OCI-LY7 (cell line): Measurements from ENCODE around the gene SPOCK1. TPM values are rescaled to one million over a fixed set of nuclear protein-coding genes. Genes with fewer than 3 reads are reported as not detected.

Experiments used
- BruUV-seq: library from RNA; stranded (reverse); fragments of 400-500 nt; replicated peaks from 2 replicates; lab custom pipeline; 2021; lab: Mats Ljungman, UMichigan
- CTCF ChIA-PET: fragments of 300-600 bp; sonication (Branson Sonifier 250); formaldehyde crosslinking; loops from one replicate; lab custom pipeline; 2022; ENCODE audit warnings: antibody characterized with exemption; ENCODE audit not compliant: unreplicated experiment; lab: Charles Lee
- POLR2A ChIA-PET: fragments of 300-600 bp; sonication (Branson Sonifier 250); formaldehyde crosslinking; loops from one replicate; lab custom pipeline; 2022; ENCODE audit warnings: antibody characterized with exemption; lab: Charles Lee
- DNase-seq: peaks from one replicate; pipeline ENCODE4 v3.0.0-alpha.2; 2015; ENCODE audit warnings: low spot score
- H2AFZ ChIP-seq: fragments of 200-600 bp; sonication (generic), shearing (Covaris generic); 2 replicates; pipeline ENCODE4 v1.6.1; 2014; ENCODE audit warnings: mild to moderate bottlenecking, antibody characterized with exemption, low read length, moderate library complexity
- H3K27ac ChIP-seq: fragments of 200-600 bp; sonication (generic); 2 replicates; pipeline ENCODE4 v1.5.1; 2014; ENCODE audit warnings: mixed run types, low read depth, mild to moderate bottlenecking, moderate library complexity, low read length, inconsistent platforms; ENCODE audit not compliant: poor library complexity, severe bottlenecking
- H3K36me3 ChIP-seq: fragments of 200-600 bp; sonication (generic); 2 replicates; pipeline ENCODE4 v1.6.1; 2014; ENCODE audit warnings: mild to moderate bottlenecking, antibody characterized with exemption, low read length, moderate library complexity, mixed read lengths; ENCODE audit not compliant: insufficient read depth
- H3K4me1 ChIP-seq: fragments of 200-600 bp; sonication (generic); 2 replicates; pipeline ENCODE4 v1.5.1; 2014; ENCODE audit warnings: mild to moderate bottlenecking, low read length; ENCODE audit not compliant: insufficient read depth, poor library complexity, severe bottlenecking
- H3K4me2 ChIP-seq: fragments of 200-600 bp; sonication (generic); 2 replicates; pipeline ENCODE4 v1.6.1; 2014; ENCODE audit warnings: mild to moderate bottlenecking, low read length
- H3K4me3 ChIP-seq: fragments of 200-600 bp; sonication (generic); 2 replicates; pipeline ENCODE4 v1.5.1; 2014; ENCODE audit warnings: mild to moderate bottlenecking, low read depth, low read length; ENCODE audit not compliant: poor library complexity, severe bottlenecking
- H3K79me2 ChIP-seq: fragments of 200-600 bp; sonication (generic); 2 replicates; pipeline ENCODE4 v1.6.1; 2016; ENCODE audit warnings: low read depth, mild to moderate bottlenecking, low read length, moderate library complexity, mixed read lengths; ENCODE audit not compliant: insufficient read depth
- H3K9me2 ChIP-seq: fragments of 200-600 bp; sonication (generic); 2 replicates; pipeline ENCODE4 v1.6.1; 2016; ENCODE audit warnings: mild to moderate bottlenecking, low read length, mixed read lengths; ENCODE audit not compliant: insufficient read depth
- H3K9me3 ChIP-seq: fragments of 200-600 bp; sonication (generic); 2 replicates; pipeline ENCODE4 v1.6.1; 2014; ENCODE audit warnings: mild to moderate bottlenecking, mixed run types, low read length, mixed read lengths
- H4K20me1 ChIP-seq: fragments of 200-600 bp; sonication (generic); 2 replicates; pipeline ENCODE4 v1.6.1; 2014; ENCODE audit warnings: mild to moderate bottlenecking, antibody characterized with exemption, low read length, moderate library complexity, mixed read lengths; ENCODE audit not compliant: insufficient read depth
- EZH2phosphoT487 ChIP-seq: fragments of 200-600 bp; sonication (generic); IDR thresholded peaks from 2 replicates; pipeline ENCODE4 v1.6.1; 2018; ENCODE audit warnings: low read depth, borderline replicate concordance, mild to moderate bottlenecking, mixed run types, antibody characterized with exemption, low read length, moderate library complexity, mixed read lengths
- intact Hi-C: fragments of 100-400 bp; cut with micrococcal nuclease; formaldehyde crosslinking; loops from one replicate; pipeline ENCODE4 v1.10.0; 2022; ENCODE audit not compliant: unreplicated experiment
- total RNA-seq, 2 experiments: library from RNA; depleted of rRNA in 1 of 2; stranded (reverse); fragments of >200 nt in 1 of 2; shearing (Covaris generic) in 1 of 2; gene quantifications; 2 replicates each; pipeline ENCODE4 v1.2.3, GENCODE V29; 2014 to 2022
- TF ChIP-seq, protein P1 (sequence below): fragments of 200-600 bp; sonication (generic); conservative IDR thresholded peaks from 2 replicates; pipeline ENCODE4 v1.5.1; 2014; ENCODE audit warnings: mild to moderate bottlenecking, antibody characterized with exemption, low read length, moderate library complexity, mixed read lengths

SPOCK1 gene
- total RNA-seq, 2 experiments from 2014 or later, result 0.29 to 1.5 TPM

DNA sequence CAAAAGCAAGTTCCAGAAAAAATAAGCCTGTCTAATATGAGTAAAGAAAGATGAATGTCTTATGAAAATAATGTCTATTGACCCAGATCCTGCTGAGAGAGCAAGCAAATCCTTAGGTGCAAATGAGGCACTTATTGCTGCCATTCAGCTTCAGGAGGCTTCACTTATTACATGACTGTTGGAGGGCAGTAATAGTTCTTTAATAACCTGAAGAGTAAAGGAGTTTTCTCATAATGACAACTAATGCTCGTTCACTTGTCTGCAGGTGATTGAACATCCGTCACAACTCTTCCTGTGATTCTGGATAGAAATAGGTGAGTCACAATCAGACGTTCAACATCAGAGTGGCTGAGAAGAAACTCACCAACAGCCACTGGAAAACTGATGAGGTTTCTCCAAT lies 58.3 kb downstream of the SPOCK1 start:
- ChIA-PET CTCF (no interaction called here), POLR2A (no interaction called here)
- no peaks in the 10 kb centered on the region for H4K20me1 ChIP-seq
- H3K36me3 ChIP-seq, result no peaks in the 10 kb centered on the region
- no TSS peak for BruUV-seq
- no peak overlapping the region for H2AFZ ChIP-seq
- no peak for DNase-seq
- H3K4me3 ChIP-seq, result no peak overlapping the region
- no peaks in the 10 kb centered on the region for H3K79me2 ChIP-seq
- H3K9me3 ChIP-seq, result no peaks in the 10 kb centered on the region
- no peak overlapping the region for H3K4me2 ChIP-seq
- H3K9me2 ChIP-seq, result no peaks in the 10 kb centered on the region
- no peak overlapping the region for H3K27ac ChIP-seq
- intact Hi-C loops, result no loop called here
- no peaks in the 10 kb centered on the region for H3K4me1 ChIP-seq
- no peak for TF ChIP-seq EZH2phosphoT487
- TF ChIP-seq, protein P1, sequence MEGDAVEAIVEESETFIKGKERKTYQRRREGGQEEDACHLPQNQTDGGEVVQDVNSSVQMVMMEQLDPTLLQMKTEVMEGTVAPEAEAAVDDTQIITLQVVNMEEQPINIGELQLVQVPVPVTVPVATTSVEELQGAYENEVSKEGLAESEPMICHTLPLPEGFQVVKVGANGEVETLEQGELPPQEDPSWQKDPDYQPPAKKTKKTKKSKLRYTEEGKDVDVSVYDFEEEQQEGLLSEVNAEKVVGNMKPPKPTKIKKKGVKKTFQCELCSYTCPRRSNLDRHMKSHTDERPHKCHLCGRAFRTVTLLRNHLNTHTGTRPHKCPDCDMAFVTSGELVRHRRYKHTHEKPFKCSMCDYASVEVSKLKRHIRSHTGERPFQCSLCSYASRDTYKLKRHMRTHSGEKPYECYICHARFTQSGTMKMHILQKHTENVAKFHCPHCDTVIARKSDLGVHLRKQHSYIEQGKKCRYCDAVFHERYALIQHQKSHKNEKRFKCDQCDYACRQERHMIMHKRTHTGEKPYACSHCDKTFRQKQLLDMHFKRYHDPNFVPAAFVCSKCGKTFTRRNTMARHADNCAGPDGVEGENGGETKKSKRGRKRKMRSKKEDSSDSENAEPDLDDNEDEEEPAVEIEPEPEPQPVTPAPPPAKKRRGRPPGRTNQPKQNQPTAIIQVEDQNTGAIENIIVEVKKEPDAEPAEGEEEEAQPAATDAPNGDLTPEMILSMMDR, result no peak

DNA sequence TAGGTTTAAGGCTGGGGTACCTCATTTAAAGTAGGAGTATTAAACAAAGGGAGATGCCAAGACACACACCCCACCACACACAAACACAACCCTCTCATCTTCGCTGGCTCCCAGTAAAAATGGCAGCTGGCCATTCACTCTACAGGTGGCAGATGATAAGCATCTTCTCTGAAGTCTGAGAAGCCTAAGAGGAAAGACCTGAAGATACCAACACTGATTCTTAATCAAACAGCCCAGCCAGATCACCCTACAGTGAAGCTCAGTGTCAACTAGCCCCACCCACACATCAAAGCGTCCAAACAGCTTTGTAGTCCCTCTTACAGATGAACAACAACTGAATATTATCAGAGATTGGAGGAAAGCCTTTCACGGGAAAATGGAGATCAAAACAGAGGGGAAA lies 59.5 kb downstream of the SPOCK1 start:
- BruUV-seq, result no TSS peak
- H3K36me3 ChIP-seq, result no peaks in the 10 kb centered on the region
- no peak for TF ChIP-seq EZH2phosphoT487
- TF ChIP-seq, protein P1, result no peak
- no peaks in the 10 kb centered on the region for H3K4me1 ChIP-seq
- intact Hi-C loops, result no loop called here
- H4K20me1 ChIP-seq, result no peaks in the 10 kb centered on the region
- no peak overlapping the region for H3K4me3 ChIP-seq
- POLR2A ChIA-PET, result interaction anchor here (1.2 kb wide), 1 partner anchor 27 kb away, joined by 4 read pairs; no protein-coding TSS in a partner anchor
- H2AFZ ChIP-seq, result no peak overlapping the region
- no peak overlapping the region for H3K27ac ChIP-seq
- H3K9me3 ChIP-seq, result no peaks in the 10 kb centered on the region
- no peak overlapping the region for H3K4me2 ChIP-seq
- H3K79me2 ChIP-seq, result no peaks in the 10 kb centered on the region
- DNase-seq, result no peak
- H3K9me2 ChIP-seq, result no peaks in the 10 kb centered on the region
- CTCF ChIA-PET, result no interaction called here

DNA sequence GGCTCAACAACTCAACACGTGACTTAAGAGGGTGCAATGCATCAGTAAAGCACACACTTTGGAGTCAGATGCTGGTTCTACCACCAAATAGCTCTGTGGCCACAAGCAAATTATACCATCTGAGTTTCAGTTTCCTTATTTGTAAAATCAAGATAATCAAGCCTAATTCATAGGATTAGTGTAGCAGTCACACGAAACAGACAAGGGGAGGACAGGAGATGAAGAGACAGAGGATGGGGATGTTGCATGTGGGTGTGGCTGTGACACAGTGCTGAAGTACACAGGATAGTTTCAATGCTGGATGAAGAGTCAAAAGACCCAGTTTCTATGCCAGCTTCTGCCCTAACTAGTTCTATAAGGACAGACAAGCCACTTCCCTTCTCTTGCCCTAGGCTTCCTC lies 60.2 kb downstream of the SPOCK1 start:
- no peaks in the 10 kb centered on the region for H4K20me1 ChIP-seq
- ChIA-PET CTCF (no interaction called here), POLR2A (interaction anchor here (0.7 to 1.2 kb wide), 2 partner anchors 27 to 295 kb away, joined by 3 to 4 read pairs; no protein-coding TSS in a partner anchor)
- no peak overlapping the region for H3K4me2 ChIP-seq
- no peak overlapping the region for H3K4me3 ChIP-seq
- no TSS peak for BruUV-seq
- H3K27ac ChIP-seq, result no peak overlapping the region
- H3K9me3 ChIP-seq, result no peaks in the 10 kb centered on the region
- no peaks in the 10 kb centered on the region for H3K4me1 ChIP-seq
- H3K79me2 ChIP-seq, result no peaks in the 10 kb centered on the region
- H3K9me2 ChIP-seq, result no peaks in the 10 kb centered on the region
- no peaks in the 10 kb centered on the region for H3K36me3 ChIP-seq
- H2AFZ ChIP-seq, result no peak overlapping the region
- TF ChIP-seq EZH2phosphoT487, result no peak
- TF ChIP-seq, protein P1, result no peak
- intact Hi-C loops, result no loop called here
- DNase-seq, result no peak
